ENCODE results near the gene HRCT1.

The HRCT1 gene

GRCh38 chr9:35905912-35906679, at the start of gene HRCT1:
HRCT1 (plus strand) TSS chr9:35906202; CDS start chr9:35906288, 86 bp downstream.
- TF ChIP-seq GATA1 (IDR thresholded peaks at IDR 0.05; ENCODE audit: low read depth, low read length) (no peak), POLR2A (IDR thresholded peaks at IDR 0.05; ENCODE audit: low read length) (no peak)
- DNase-seq, result peak in 1 of 2 experiments; percentile 8

- no peak for DNase-seq
- TF ChIP-seq GATA1 (IDR thresholded peaks at IDR 0.05; ENCODE audit: low read depth, low read length) (no peak), POLR2A (IDR thresholded peaks at IDR 0.05; ENCODE audit: low read length) (no peak)
Measured at GRCh38 chr9:35856206-35856605, 49.8 kb upstream of the HRCT1 start.

- TF ChIP-seq POLR2A (IDR thresholded peaks at IDR 0.05; ENCODE audit: low read length), result no peak
- TF ChIP-seq GATA1 (IDR thresholded peaks at IDR 0.05; ENCODE audit: low read depth, low read length), result no peak
Measured at GRCh38 chr9:35856882-35857281, 49.1 kb upstream of the HRCT1 start.

GRCh38 chr9:35858458-35858857, 47.5 kb upstream of the HRCT1 start:
- no peak for DNase-seq
- TF ChIP-seq POLR2A (IDR thresholded peaks at IDR 0.05; ENCODE audit: low read length) (no peak), GATA1 (IDR thresholded peaks at IDR 0.05; ENCODE audit: low read depth, low read length) (no peak)

More at GRCh38 chr9:35856882-35857281, 49.1 kb upstream of the HRCT1 start:
- DNase-seq, result no peak

GRCh38 chr9:35859310-35859989, 46.6 kb upstream of the HRCT1 start:
- TF ChIP-seq POLR2A (IDR thresholded peaks at IDR 0.05; ENCODE audit: low read length) (no peak), GATA1 (IDR thresholded peaks at IDR 0.05; ENCODE audit: low read depth, low read length) (no peak)
- DNase-seq, result peak; percentile 16 to 22

GRCh38 chr9:35859990-35860339, 46.0 kb upstream of the HRCT1 start:
- no peak for DNase-seq

GRCh38 chr9:35861161-35861897, 44.7 kb upstream of the HRCT1 start:
- TF ChIP-seq POLR2A (IDR thresholded peaks at IDR 0.05; ENCODE audit: low read length) (no peak), GATA1 (IDR thresholded peaks at IDR 0.05; ENCODE audit: low read depth, low read length) (no peak)
- DNase-seq, result no peak

More at GRCh38 chr9:35859990-35860339, 46.0 kb upstream of the HRCT1 start:
- no peak for TF ChIP-seq GATA1 (IDR thresholded peaks at IDR 0.05; ENCODE audit: low read depth, low read length)
- TF ChIP-seq POLR2A (IDR thresholded peaks at IDR 0.05; ENCODE audit: low read length), result no peak

GRCh38 chr9:35862328-35862727, 43.7 kb upstream of the HRCT1 start:
- TF ChIP-seq GATA1 (IDR thresholded peaks at IDR 0.05; ENCODE audit: low read depth, low read length) (no peak), POLR2A (IDR thresholded peaks at IDR 0.05; ENCODE audit: low read length) (no peak)
- DNase-seq, result no peak

- DNase-seq, result no peak
- TF ChIP-seq POLR2A (IDR thresholded peaks at IDR 0.05; ENCODE audit: low read length) (no peak), GATA1 (IDR thresholded peaks at IDR 0.05; ENCODE audit: low read depth, low read length) (no peak)
Measured at GRCh38 chr9:35863583-35863982, 42.4 kb upstream of the HRCT1 start.

GRCh38 chr9:35864695-35865255, 41.2 kb upstream of the HRCT1 start:
- DNase-seq, result no peak
- no peak for TF ChIP-seq GATA1 (IDR thresholded peaks at IDR 0.05; ENCODE audit: low read depth, low read length)
- no peak for TF ChIP-seq POLR2A (IDR thresholded peaks at IDR 0.05; ENCODE audit: low read length)

- no peak for DNase-seq
- TF ChIP-seq POLR2A (IDR thresholded peaks at IDR 0.05; ENCODE audit: low read length) (no peak), GATA1 (IDR thresholded peaks at IDR 0.05; ENCODE audit: low read depth, low read length) (no peak)
Measured at GRCh38 chr9:35867538-35867937, 38.5 kb upstream of the HRCT1 start.

GRCh38 chr9:35868933-35869332, 37.1 kb upstream of the HRCT1 start:
- TF ChIP-seq GATA1 (IDR thresholded peaks at IDR 0.05; ENCODE audit: low read depth, low read length) (no peak), POLR2A (IDR thresholded peaks at IDR 0.05; ENCODE audit: low read length) (no peak)
- DNase-seq, result no peak

- DNase-seq, result no peak
- TF ChIP-seq GATA1 (IDR thresholded peaks at IDR 0.05; ENCODE audit: low read depth, low read length) (no peak), POLR2A (IDR thresholded peaks at IDR 0.05; ENCODE audit: low read length) (no peak)
Measured at GRCh38 chr9:35869621-35870216, 36.3 kb upstream of the HRCT1 start.

Measured in erythroblast (primary cell).